Osteoblast (primary cell): Measurements from ENCODE around the gene C12orf75. TPM values are rescaled to one million over a fixed set of nuclear protein-coding genes. Genes with fewer than 3 reads are reported as not detected.

Experiments
- DNase-seq: peaks from one replicate; pipeline ENCODE4 v3.0.0; 2011; ENCODE audit warnings: low spot score, mixed read lengths; ENCODE audit not compliant: insufficient read length; ENCODE audit errors: missing footprints
- H2AFZ ChIP-seq: 2 replicates; pipeline ENCODE4 v1.6.0; 2011; ENCODE audit warnings: mild to moderate bottlenecking, low read length
- H3K27ac ChIP-seq: 2 replicates; pipeline ENCODE4 v1.5.1; 2011; ENCODE audit warnings: mild to moderate bottlenecking, low read depth, low read length, moderate library complexity
- H3K27me3 ChIP-seq: 2 replicates; pipeline ENCODE4 v1.6.0; 2012; ENCODE audit warnings: mild to moderate bottlenecking, control low read depth, inconsistent platforms, low read length, moderate library complexity; ENCODE audit not compliant: insufficient read depth
- H3K36me3 ChIP-seq: 2 replicates; pipeline ENCODE4 v1.5.1; 2011; ENCODE audit warnings: mild to moderate bottlenecking, low read length, control low read depth, moderate library complexity; ENCODE audit not compliant: insufficient read depth
- H3K4me1 ChIP-seq: 2 replicates; pipeline ENCODE4 v1.5.1; 2011; ENCODE audit warnings: mild to moderate bottlenecking, low read length, control low read depth, moderate library complexity; ENCODE audit not compliant: insufficient read depth
- H3K4me2 ChIP-seq: 2 replicates; pipeline ENCODE4 v1.6.0; 2011; ENCODE audit warnings: mild to moderate bottlenecking, low read length; ENCODE audit not compliant: insufficient read depth
- H3K4me3 ChIP-seq: fragments of 200-600 bp; sonication (generic); 3 replicates; pipeline ENCODE4 v1.5.1; 2012; ENCODE audit warnings: mild to moderate bottlenecking, low read length, inconsistent platforms; ENCODE audit not compliant: insufficient read depth
- H3K79me2 ChIP-seq: 2 replicates; pipeline ENCODE4 v1.6.0; 2012; ENCODE audit warnings: mild to moderate bottlenecking, low read length, control low read depth, inconsistent platforms; ENCODE audit not compliant: insufficient read depth
- H3K9me3 ChIP-seq: 2 replicates; pipeline ENCODE4 v1.5.1; 2011; ENCODE audit warnings: low read depth, low read length, control low read depth
- H4K20me1 ChIP-seq: 2 replicates; pipeline ENCODE4 v1.6.0; 2012; ENCODE audit warnings: mild to moderate bottlenecking, low read length, control low read depth; ENCODE audit not compliant: insufficient read depth
- total RNA-seq: library from RNA; depleted of rRNA; stranded (reverse); fragments of >200 nt; gene quantifications from 2 replicates; pipeline ENCODE4 v1.2.3, GENCODE V29; 2012
- TF ChIP-seq, protein P1 (sequence below): IDR thresholded peaks from 2 replicates; pipeline ENCODE4 v1.5.1; 2011; ENCODE audit warnings: mild to moderate bottlenecking, low read depth, low read length, moderate library complexity; ENCODE audit errors: extremely low read depth

The C12orf75 gene
- total RNA-seq, 1 donor: 48.5 TPM

DNA sequence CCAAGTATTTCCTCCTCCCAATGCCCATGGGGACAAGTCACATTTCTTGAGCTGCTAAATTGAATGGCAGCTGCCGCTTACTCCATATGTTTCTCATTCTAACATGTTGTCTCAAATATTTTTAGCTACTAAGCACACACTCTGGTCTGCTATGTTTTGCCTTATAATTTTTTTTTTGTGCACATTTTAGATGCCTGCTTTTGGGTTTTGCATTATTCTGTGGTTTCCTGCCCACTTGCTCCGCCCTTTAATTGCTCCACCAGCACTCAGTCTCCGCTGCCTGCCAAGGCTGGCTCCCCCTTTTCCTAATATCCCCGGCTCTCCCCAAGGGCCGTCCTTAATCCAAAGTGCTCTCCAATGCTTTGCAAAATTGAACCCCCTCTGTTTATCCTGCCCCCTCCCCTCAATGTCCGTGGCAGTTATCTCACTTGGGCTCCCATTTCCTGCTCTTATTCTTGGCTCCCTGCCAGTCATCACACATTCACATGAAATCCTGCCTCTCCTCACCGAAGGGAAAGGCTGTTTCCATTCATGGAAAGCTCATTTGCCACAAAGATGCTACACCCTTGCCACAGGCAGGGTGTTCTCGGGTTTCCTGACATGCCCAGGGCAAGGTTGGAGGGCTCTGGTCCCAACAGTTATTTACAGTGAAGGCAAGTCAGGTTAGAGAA lies 79.4 kb downstream of the C12orf75 start:
- no peaks in the 10 kb centered on the region for H3K9me3 ChIP-seq
- H3K4me3 ChIP-seq: peak overlapping the region; percentile 58
- TF ChIP-seq, protein P1, sequence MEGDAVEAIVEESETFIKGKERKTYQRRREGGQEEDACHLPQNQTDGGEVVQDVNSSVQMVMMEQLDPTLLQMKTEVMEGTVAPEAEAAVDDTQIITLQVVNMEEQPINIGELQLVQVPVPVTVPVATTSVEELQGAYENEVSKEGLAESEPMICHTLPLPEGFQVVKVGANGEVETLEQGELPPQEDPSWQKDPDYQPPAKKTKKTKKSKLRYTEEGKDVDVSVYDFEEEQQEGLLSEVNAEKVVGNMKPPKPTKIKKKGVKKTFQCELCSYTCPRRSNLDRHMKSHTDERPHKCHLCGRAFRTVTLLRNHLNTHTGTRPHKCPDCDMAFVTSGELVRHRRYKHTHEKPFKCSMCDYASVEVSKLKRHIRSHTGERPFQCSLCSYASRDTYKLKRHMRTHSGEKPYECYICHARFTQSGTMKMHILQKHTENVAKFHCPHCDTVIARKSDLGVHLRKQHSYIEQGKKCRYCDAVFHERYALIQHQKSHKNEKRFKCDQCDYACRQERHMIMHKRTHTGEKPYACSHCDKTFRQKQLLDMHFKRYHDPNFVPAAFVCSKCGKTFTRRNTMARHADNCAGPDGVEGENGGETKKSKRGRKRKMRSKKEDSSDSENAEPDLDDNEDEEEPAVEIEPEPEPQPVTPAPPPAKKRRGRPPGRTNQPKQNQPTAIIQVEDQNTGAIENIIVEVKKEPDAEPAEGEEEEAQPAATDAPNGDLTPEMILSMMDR: no peak
- H3K36me3 ChIP-seq: no peaks in the 10 kb centered on the region
- H2AFZ ChIP-seq: peak overlapping the region; percentile 40
- no peaks in the 10 kb centered on the region for H3K27me3 ChIP-seq
- H3K27ac ChIP-seq: no peak overlapping the region
- H3K79me2 ChIP-seq: no peaks in the 10 kb centered on the region
- peak overlapping the region; percentile 79 for H3K4me2 ChIP-seq
- peaks cover 15% of the 10 kb centered on the region for H3K4me1 ChIP-seq
- peak; percentile 56 for DNase-seq
- no peaks in the 10 kb centered on the region for H4K20me1 ChIP-seq

DNA sequence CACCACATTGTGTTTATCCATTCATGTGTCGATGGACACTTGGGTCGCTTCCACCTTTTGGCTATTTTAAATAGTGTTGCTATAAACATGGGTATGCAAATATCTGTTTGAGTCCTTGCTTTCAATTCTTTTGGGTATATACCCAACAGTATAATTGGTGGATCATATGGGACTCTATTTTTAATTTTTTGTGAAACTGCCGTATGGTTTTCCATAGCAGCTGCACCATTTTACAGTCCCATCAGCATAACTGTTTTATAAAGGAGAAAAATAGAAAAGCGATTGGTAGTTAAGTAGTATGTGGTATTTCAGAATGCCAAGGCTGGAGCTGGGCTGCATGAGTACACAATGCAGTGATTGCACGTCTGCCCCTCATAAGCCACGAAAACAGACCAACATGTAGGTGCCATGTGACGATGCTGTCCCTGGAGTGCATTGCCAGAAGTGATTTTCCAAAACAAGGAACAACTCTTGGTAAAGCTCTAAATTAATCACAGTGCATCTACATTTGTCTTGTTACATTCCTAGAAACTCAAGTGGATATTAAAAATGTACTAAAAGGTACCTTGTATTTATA lies 83.5 kb downstream of the C12orf75 start:
- Histone ChIP-seq H3K9me3 (no peaks in the 10 kb centered on the region), H3K4me1 (peaks cover 30% of the 10 kb centered on the region), H3K79me2 (no peaks in the 10 kb centered on the region), H3K4me3 (no peak overlapping the region), H2AFZ (no peak overlapping the region), H3K27ac (no peak overlapping the region), H4K20me1 (no peaks in the 10 kb centered on the region), H3K27me3 (no peaks in the 10 kb centered on the region), H3K4me2 (no peak overlapping the region), H3K36me3 (no peaks in the 10 kb centered on the region)
- TF ChIP-seq, protein P1: no peak
- no peak for DNase-seq

GRCh38 chr12:105417732-105418131 lies 87.2 kb downstream of the C12orf75 start:
- Histone ChIP-seq H4K20me1 (no peaks in the 10 kb centered on the region), H3K4me2 (no peak overlapping the region), H3K27ac (peak overlapping the region; percentile 77), H2AFZ (no peak overlapping the region), H3K27me3 (no peaks in the 10 kb centered on the region), H3K36me3 (no peaks in the 10 kb centered on the region), H3K9me3 (no peaks in the 10 kb centered on the region), H3K4me1 (peaks cover 20% of the 10 kb centered on the region), H3K4me3 (no peak overlapping the region), H3K79me2 (no peaks in the 10 kb centered on the region)
- TF ChIP-seq, protein P1: no peak
- peak; percentile 63 for DNase-seq

- TF ChIP-seq, protein P1: no peak
- Histone ChIP-seq H3K9me3 (no peaks in the 10 kb centered on the region), H3K4me2 (peak overlapping the region; percentile 25)
Measured at GRCh38 chr12:105418229-105418628, 87.7 kb downstream of the C12orf75 start.

More at GRCh38 chr12:105418229-105418628, 87.7 kb downstream of the C12orf75 start:
- no peaks in the 10 kb centered on the region for H3K36me3 ChIP-seq
- H4K20me1 ChIP-seq: no peaks in the 10 kb centered on the region
- no peaks in the 10 kb centered on the region for H3K79me2 ChIP-seq
- no peak overlapping the region for H2AFZ ChIP-seq
- H3K27me3 ChIP-seq: no peaks in the 10 kb centered on the region
- H3K27ac ChIP-seq: peak overlapping the region; percentile 77
- peaks cover 20% of the 10 kb centered on the region for H3K4me1 ChIP-seq
- no peak for DNase-seq
- no peak overlapping the region for H3K4me3 ChIP-seq
